ENCODE data around the gene SNF8. TPM values are rescaled to one million over a fixed set of nuclear protein-coding genes. Genes with fewer than 3 reads are reported as not detected.

The SNF8 gene
- total RNA-seq, 1 experiment from 2014 or later: 129 TPM

DNA sequence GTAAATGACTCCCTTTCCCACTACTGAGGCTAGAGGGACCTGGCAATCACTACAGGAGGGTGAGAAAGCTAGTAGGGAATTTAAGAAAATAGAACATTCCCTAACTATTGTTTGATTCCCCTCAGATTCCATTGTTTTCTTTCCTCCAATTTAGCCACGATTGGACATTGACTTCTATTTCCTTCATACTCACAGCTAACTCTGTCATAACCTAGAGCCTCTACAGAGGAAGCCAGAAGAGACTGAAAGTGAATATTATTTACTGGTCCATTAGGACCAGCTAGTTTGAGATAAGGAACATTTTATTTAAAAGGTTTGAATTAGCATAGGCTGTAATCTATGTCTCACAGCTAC, 14.9 kb downstream of the SNF8 start:
- Histone ChIP-seq H3K4me1 (ENCODE audit: insufficient read depth, low read length) (no peaks in the 10 kb centered on the region), H2BK20ac (ENCODE audit: low read depth, low read length, poor library complexity, severe bottlenecking) (no peak overlapping the region), H4K91ac (ENCODE audit: insufficient read length, low read depth, low read length) (no peak overlapping the region), H3K23me2 (ENCODE audit: insufficient read length, low read depth, low read length, poor library complexity, severe bottlenecking) (no peaks in the 10 kb centered on the region), H3K23ac (ENCODE audit: insufficient read length, low read depth, low read length) (no peak overlapping the region), H2BK5ac (ENCODE audit: insufficient read length, low read length) (no peak overlapping the region), H3K27me3 (ENCODE audit: insufficient read depth, low read length) (no peaks in the 10 kb centered on the region), H3K4me2 (ENCODE audit: insufficient read depth, insufficient read length, low read length) (no peak overlapping the region), H4K20me1 (ENCODE audit: control insufficient read depth, insufficient read depth, insufficient read length) (no peaks in the 10 kb centered on the region), H2BK15ac (ENCODE audit: low read depth, low read length) (no peak overlapping the region), H3K18ac (ENCODE audit: insufficient read length, low read depth, low read length) (no peak overlapping the region), H2BK12ac (ENCODE audit: insufficient read length, low read depth, low read length) (no peak overlapping the region), H4K5ac (ENCODE audit: insufficient read length, low read depth, low read length) (no peak overlapping the region), H3K79me1 (ENCODE audit: insufficient read depth, low read depth, low read length, poor library complexity, severe bottlenecking) (no peaks in the 10 kb centered on the region), H3T11ph (ENCODE audit: low read length) (no peak overlapping the region), H3K79me2 (ENCODE audit: insufficient read depth, low read length) (no peaks in the 10 kb centered on the region), H3K56ac (ENCODE audit: insufficient read length, low read depth, low read length) (no peak overlapping the region), H3K9ac (ENCODE audit: extremely low read depth, insufficient read length, low read length) (no peak overlapping the region), H2AK5ac (ENCODE audit: insufficient read length, low read length) (no peak overlapping the region), H2BK120ac (ENCODE audit: low read depth, low read length, poor library complexity, severe bottlenecking) (no peak overlapping the region), H3K4ac (ENCODE audit: low read depth, low read length) (no peak overlapping the region), H3K27ac (ENCODE audit: insufficient read length, low read depth, low read length) (no peak overlapping the region), H3K14ac (ENCODE audit: insufficient read depth, low read length) (no peak overlapping the region), H3K9me3 (ENCODE audit: control insufficient read depth, low read depth, low read length) (no peaks in the 10 kb centered on the region), H2AFZ (ENCODE audit: low read length) (no peak overlapping the region), H4K8ac (replicated peaks; ENCODE audit: insufficient read length, low read depth, low read length) (no peak overlapping the region)
- Mint-ChIP-seq H3K27ac (peak overlapping the region in 1 of 3 experiments; percentile 54; a peak in 2 of 7 replicates), H3K4me1 (no peaks in the 10 kb centered on the region), H3K4me3 (no peak overlapping the region), H3K27me3 (ENCODE audit: low read depth) (no peaks in the 10 kb centered on the region), H3K9me3 (no peaks in the 10 kb centered on the region), H3K36me3 (ENCODE audit: insufficient read depth in 1 of 3, low read depth in 3 of 3) (peaks cover 34 to 96% (median 79%) of the 10 kb centered on the region in 3 experiments; a peak in 6 of 7 replicates)
- DNase-seq: no peak
- WGBS (ENCODE audit: extremely low coverage, insufficient read length, low lambda C conversion rate): no CpG with 5 or more reads among the region's 1 CpG
- TF ChIP-seq, protein P1, sequence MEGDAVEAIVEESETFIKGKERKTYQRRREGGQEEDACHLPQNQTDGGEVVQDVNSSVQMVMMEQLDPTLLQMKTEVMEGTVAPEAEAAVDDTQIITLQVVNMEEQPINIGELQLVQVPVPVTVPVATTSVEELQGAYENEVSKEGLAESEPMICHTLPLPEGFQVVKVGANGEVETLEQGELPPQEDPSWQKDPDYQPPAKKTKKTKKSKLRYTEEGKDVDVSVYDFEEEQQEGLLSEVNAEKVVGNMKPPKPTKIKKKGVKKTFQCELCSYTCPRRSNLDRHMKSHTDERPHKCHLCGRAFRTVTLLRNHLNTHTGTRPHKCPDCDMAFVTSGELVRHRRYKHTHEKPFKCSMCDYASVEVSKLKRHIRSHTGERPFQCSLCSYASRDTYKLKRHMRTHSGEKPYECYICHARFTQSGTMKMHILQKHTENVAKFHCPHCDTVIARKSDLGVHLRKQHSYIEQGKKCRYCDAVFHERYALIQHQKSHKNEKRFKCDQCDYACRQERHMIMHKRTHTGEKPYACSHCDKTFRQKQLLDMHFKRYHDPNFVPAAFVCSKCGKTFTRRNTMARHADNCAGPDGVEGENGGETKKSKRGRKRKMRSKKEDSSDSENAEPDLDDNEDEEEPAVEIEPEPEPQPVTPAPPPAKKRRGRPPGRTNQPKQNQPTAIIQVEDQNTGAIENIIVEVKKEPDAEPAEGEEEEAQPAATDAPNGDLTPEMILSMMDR (conservative IDR thresholded peaks at IDR 0.05): no peak
